ENCODE results near the gene YDJC. TPM values are rescaled to one million over a fixed set of nuclear protein-coding genes. Genes with fewer than 3 reads are reported as not detected.
"Not testable (repeated sequence)": the region's sequence is repeated elsewhere in the genome, so short reads cannot be mapped to it uniquely, and the experiment has no call there.

Gene YDJC
- total RNA-seq, 4 donors from 2014 or later, result 34.1 to 53.8 (median 39.6) TPM

DNA sequence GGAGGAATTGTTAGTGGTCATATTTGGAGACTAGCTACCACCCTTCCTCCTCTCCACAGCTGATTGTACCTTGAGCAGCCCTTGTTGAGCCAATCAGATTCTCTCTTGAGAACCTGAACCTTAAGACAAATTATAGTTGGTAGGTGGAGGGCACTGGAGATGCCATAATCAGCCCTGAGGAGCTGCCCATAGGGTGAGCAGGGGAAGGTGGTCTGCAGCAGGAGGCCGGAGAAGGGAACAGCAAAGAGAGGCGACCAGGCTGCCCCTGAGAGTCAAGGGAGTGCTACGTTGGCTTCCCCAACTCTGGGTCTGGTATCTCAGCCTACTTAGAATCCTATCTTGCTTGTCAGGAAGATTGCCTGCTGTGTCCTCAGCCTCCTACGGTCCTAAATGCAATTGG, 9.5 kb upstream of the YDJC start:
- no peaks in the 10 kb centered on the region for H3K9me3 ChIP-seq
- H3K27me3 ChIP-seq, result no peaks in the 10 kb centered on the region
- H3K4me3 ChIP-seq, result no peak overlapping the region
- no peak for DNase-seq
- TF ChIP-seq, protein P1, sequence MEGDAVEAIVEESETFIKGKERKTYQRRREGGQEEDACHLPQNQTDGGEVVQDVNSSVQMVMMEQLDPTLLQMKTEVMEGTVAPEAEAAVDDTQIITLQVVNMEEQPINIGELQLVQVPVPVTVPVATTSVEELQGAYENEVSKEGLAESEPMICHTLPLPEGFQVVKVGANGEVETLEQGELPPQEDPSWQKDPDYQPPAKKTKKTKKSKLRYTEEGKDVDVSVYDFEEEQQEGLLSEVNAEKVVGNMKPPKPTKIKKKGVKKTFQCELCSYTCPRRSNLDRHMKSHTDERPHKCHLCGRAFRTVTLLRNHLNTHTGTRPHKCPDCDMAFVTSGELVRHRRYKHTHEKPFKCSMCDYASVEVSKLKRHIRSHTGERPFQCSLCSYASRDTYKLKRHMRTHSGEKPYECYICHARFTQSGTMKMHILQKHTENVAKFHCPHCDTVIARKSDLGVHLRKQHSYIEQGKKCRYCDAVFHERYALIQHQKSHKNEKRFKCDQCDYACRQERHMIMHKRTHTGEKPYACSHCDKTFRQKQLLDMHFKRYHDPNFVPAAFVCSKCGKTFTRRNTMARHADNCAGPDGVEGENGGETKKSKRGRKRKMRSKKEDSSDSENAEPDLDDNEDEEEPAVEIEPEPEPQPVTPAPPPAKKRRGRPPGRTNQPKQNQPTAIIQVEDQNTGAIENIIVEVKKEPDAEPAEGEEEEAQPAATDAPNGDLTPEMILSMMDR (IDR thresholded peaks at IDR 0.05), result no peak
- no peak for TF ChIP-seq POLR2A (IDR thresholded peaks at IDR 0.05)
- peaks cover 15 to 25% (median 21%) of the 10 kb centered on the region in 3 donors for H3K4me1 ChIP-seq
- peaks cover 0 to 6% (median 0%) of the 10 kb centered on the region in 3 donors for H3K36me3 ChIP-seq
- intact Hi-C loops (cut with DNase I), result no loop called here
- H3K27ac ChIP-seq, result no peak overlapping the region
- 60 to 62% methylated on average over 1 to 4 of the region's 4 CpGs for WGBS, 2 donors

DNA sequence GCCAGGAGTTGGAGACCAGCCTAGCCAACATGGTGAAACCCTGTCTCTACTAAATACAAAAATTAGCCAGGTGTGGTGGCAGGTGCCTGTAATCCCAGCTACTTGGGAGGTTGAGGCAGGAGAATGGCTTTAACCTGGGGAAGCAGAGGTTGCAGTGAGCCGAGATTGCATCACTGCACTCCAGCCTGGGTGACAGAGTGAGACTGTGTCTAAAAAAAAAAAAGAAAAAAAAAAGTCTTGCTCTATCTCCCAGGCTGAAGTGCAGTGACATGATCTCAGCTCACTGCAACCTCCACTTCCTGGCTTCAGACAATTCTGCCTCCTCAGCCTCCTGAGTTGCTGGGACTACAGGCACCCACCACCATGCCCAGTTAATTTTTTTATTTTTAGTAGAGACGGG, 7.6 kb upstream of the YDJC start:
- intact Hi-C loops (cut with DNase I); H3K36me3 ChIP-seq; H3K9me3 ChIP-seq; H3K4me3 ChIP-seq; H3K27ac ChIP-seq; DNase-seq; H3K27me3 ChIP-seq: not testable (repeated sequence)
- peaks cover 5 to 11% (median 7%) of the 10 kb centered on the region in 3 donors for H3K4me1 ChIP-seq
- WGBS, 2 donors, result 79 to 97% methylated on average over 2 of the region's 2 CpGs

DNA sequence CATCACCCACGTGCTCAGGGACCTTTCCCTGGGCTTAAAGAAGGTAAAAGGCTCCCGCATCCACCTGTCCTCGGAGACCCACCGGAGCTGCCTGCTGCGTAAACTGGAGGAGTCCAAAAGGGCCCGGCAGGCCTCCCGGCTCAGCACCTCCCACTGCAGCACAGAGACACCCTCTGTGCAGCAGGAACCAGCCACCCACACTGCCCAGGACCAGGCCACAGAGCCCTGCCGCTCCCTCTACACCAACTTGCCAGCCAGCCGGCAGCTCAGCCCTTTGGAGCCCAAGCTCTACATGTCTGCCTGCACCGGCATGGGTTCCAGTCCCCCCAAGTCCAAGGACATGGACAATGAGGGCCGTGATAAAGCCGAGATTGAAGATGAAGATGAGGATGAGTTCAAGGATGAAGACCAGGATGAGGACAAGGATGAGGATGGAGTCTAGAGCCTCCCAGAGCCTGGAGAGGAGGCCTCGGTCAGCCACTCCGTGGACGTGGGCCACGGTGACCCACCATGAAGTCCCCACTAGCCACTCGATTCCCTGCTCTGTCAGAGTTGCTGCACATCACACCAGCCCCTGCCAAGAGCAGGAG, 6.9 kb upstream of the YDJC start:
- TF ChIP-seq POLR2A (IDR thresholded peaks at IDR 0.05), result no peak
- TF ChIP-seq, protein P1 (IDR thresholded peaks at IDR 0.05), result no peak
- Histone ChIP-seq H3K27me3 (no peaks in the 10 kb centered on the region), H3K4me3 (no peak overlapping the region), H3K9me3 (no peaks in the 10 kb centered on the region), H3K27ac (no peak overlapping the region), H3K4me1 (peaks cover 5 to 7% (median 6%) of the 10 kb centered on the region in 3 donors), H3K36me3 (no peaks in the 10 kb centered on the region)
- 80 to 98% methylated on average over 1 to 7 of the region's 17 CpGs for WGBS, 2 donors
- DNase-seq, result no peak
- intact Hi-C loops (cut with DNase I), result no loop called here

DNA sequence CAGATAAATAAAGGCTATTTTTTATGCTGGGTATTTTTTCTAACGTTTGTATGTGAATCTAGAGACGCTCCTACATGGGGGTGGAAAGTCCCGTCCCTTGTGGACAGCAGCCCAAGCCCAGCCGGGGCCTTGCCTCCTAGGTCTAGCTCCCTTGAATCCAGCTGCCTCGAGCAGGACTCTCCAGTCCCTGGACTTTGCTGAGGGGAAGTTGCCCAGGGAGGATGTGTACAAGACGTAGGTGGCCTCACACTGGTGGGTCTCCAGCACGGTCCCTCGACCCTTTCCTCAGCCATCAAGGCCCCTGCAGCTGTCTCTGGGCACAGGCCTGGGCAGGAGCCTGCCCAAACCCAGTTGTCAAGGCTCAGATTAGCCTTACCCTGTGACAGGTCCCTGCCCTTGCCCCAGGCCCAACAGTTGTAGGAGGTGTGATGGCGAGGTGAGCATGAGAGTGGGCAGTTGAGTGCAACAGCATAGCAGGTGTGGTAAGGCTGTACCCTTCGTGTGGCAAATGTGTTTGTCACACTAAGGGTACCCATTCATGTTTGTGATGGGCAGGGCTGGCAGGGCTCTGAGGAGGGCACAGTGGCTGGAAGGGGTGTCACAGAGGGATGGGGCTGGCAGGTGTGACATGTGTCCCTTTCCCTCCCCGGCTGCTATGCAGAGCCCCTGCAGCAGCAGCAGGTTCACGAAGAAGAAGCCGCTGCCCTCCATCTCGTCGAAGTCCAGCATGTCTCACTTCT, 6.1 kb upstream of the YDJC start:
- Histone ChIP-seq H3K36me3 (no peaks in the 10 kb centered on the region), H3K27me3 (no peaks in the 10 kb centered on the region), H3K27ac (no peak overlapping the region), H3K9me3 (no peaks in the 10 kb centered on the region), H3K4me3 (no peak overlapping the region), H3K4me1 (no peaks in the 10 kb centered on the region)
- intact Hi-C loops (cut with DNase I), result no loop called here
- DNase-seq, result no peak
- 69 to 82% methylated on average over 5 to 11 of the region's 15 CpGs for WGBS, 2 donors
- TF ChIP-seq, protein P1 (IDR thresholded peaks at IDR 0.05), result no peak
- TF ChIP-seq POLR2A (IDR thresholded peaks at IDR 0.05), result no peak

DNA sequence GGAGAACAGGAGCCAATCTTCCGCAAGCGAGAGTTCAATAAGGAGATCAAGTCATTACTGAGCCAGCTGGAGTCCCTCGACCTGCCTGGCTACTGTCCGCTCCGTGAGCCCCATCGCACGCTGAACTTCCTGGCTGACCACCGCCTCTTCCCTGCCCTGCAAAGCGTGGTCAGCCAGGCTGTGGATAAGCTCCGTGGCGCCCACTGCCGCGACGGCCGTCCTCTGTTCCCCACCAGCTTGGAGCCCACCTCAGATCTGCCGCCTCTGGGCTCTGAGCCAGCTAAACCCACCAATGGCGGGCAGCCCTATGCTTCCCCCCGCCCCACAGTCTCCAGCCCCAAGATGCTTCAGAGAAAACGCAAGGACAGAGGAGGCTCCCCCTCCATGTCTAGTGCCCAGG, 5.0 kb upstream of the YDJC start:
- TF ChIP-seq, protein P1 (IDR thresholded peaks at IDR 0.05), result no peak
- no peak for TF ChIP-seq POLR2A (IDR thresholded peaks at IDR 0.05)
- no peak overlapping the region for H3K27ac ChIP-seq
- no peaks in the 10 kb centered on the region for H3K27me3 ChIP-seq
- intact Hi-C loops (cut with DNase I), result no loop called here
- H3K4me3 ChIP-seq, result no peak overlapping the region
- peaks cover 4 to 6% (median 4%) of the 10 kb centered on the region in 3 donors for H3K4me1 ChIP-seq
- H3K9me3 ChIP-seq, result no peaks in the 10 kb centered on the region
- DNase-seq, result no peak
- H3K36me3 ChIP-seq, result no peaks in the 10 kb centered on the region
- 60 to 94% methylated on average over 1 to 11 of the region's 19 CpGs for WGBS, 2 donors
